SH-SY5Y (cell line): ENCODE data around the gene MIXL1.
A peak's percentile ranks its signal among the peaks of the same experiment; 100 is the strongest.

Experiments
- GATA2 ChIP-seq: IDR thresholded peaks from 2 replicates; pipeline ENCODE4 v1.6.1; 2011; ENCODE audit warnings: mild to moderate bottlenecking, low read depth, low read length
- GATA3 ChIP-seq: IDR thresholded peaks from 2 replicates; pipeline ENCODE4 v1.6.1; 2011; ENCODE audit warnings: low read depth, mild to moderate bottlenecking, low read length, moderate library complexity

MIXL1 gene

DNA sequence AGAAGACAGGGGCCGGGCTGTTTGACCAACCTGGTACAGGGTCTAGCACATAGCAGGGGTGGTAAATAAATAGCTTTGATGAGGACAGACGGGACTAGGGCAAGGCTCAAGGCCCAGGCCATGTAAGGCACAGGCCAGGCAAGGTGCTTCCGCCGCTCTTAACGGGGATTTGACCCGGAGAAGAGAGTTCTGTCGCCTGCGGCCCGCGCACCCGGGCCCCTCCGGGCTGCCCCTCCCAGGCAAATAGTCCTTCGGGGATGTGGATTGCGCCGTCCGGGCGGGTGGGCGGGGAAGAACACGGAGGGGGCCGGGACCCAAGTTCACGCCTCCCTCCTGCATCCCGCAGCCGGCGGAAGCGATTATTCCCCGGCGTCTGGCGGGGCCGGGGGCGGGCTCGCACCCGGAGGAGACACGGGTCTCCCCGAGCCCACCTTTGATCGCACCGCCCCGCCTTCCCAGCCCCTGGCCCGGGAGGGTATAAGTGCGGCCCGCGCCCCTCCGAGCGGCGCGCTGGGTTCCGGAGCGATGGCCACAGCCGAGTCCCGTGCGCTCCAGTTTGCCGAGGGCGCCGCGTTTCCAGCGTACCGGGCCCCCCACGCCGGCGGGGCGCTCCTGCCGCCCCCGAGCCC is at the start of gene MIXL1:
Gene MIXL1 (plus strand): TSS at position 508 of the 629 bp plus-strand sequence. CDS start 18 bp downstream, at position 526.
- TF ChIP-seq GATA3: no peak
- no peak for TF ChIP-seq GATA2

DNA sequence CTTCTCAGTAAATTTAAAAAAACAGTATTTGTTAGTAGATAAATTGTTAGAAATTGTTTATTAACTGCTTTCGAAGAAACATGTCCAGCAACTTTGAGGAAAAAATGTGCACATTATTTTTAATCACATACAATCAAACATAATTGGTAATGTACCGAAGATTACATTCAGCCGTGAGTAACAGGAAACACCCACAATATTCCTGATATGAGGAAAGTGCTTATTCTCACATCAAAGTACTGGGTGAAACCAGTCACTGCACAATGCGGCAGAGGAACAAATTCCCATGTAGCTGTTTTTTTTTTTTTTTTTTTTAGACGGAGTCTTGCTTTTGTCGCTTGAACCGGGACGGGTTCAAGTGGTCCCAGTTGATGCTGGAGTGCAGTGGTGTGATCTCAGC is 46.6 kb upstream of the MIXL1 start:
- TF ChIP-seq GATA3 (no peak), GATA2 (no peak)

DNA sequence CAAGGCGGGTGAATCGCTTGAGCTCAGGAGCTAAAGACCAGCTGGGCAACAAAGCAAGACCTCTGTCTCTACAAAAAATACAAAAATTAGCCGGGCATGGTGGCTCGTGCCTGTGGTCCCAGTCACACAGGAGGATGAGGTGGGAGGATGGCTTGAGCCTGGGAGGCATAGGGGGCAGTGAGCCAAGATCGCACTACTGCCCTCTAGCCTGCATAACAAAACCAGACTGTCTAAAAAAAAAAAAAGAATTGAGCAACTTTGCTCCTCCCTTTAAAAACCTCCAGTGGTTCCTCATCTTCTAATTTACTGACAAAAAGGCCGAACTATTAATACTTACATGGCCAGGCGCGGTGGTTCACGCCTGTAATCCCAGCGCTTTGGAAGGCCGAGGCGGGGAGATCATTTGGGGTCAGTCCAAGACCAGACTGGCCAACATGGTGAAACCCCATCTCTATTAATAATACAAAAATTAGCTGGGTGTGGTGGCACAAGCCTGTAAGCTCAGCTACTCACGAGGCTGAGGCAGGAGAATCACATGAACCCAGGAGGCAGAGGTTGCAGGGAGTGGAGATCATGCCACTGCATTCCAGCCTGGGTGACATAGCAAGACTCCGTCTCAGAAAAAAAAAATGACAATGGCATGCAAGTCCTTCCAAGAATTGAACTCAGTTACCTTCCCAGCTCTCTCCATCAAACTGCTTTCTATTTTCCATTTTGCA is 41.3 kb upstream of the MIXL1 start:
- TF ChIP-seq GATA2: no peak
- no peak for TF ChIP-seq GATA3

DNA sequence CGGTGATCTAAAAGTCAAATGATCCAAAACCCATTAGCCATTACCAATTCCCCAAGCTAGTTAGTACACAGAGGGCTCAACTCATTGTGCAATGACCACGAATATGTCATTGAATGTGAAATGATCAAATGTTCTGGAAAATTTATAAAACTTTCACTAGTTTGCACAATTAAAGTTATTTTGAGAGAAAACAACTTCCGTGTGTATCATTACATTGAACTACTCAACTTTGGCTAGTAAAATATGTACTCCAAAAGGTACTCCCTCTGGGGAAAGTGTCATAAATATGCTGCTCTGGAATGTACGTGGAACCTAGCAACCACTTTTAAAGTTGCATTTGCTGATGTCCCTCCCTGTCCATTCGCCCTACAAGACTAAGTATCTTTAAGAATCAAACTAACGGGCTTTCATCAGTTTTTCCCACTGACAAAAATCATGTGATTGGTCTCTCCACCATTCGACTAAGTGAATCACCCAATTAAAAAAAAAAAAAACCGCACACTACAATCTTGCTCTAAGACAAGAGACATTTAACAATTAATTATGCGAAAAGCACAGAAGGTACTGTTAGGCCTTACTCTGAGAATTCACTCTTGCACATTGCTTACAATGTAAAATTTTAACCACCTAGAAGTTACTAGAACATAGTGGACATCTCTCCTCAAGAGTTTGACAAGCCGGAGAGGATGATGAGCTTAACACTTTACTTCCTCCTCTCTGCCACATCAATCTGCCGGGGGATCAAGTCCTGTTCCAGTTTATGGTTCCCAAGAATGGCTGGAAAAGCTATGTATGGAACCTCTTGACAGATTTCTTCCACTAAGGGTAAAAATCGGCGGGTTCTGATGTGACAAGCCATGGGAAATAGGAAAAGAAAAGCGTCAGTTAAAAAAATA is 38.1 kb upstream of the MIXL1 start:
- no peak for TF ChIP-seq GATA2
- no peak for TF ChIP-seq GATA3

DNA sequence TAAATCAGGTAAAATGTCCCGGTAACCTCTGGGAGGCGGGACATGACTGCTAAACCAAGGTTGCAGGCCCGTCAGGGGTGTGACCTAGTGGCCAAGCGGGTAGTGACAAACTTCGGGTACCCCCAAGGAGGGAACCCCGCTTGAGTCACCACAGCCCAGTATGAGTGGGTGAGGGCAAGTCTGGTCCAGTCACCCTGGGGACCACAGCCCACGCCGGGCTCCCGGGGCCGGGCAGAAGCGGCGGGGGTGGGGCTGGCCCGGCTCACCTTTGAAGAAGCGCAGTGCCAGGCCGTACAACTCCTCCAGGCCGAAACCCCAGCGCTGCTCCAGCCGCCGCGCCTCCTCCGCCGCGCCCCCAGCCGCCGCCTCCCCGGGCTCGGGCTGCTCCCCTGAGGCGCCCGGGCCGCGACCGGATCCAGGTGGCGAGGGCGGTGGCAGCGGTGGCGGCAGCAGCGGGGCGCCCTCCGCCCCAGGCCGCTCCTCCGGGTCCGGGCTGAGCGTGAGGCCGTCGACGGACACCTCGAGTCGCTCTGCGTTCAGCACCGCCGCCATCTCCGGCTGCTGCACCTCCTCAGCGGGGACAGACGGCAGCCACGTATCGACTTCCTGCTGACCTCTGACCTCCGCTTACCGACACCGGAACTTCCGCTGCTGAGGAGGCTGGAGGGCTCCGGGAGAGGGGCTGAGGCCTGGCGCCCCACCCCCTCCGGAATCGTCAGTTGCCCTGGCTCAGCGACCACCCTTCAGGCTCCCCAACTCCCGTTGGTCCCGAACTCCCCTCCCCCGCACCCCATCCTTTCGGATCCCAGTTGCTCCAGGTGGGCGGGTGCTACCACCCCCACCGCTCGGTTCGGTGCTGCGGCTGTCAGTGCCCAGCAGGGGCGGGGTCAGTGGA is 37.1 kb upstream of the MIXL1 start, which contains the start of gene ACBD3:
Gene ACBD3 (minus strand): TSS at position 618 of the 895 bp plus-strand sequence. CDS start 66 bp downstream, at position 552.
- TF ChIP-seq GATA3: no peak
- no peak; the same call in 1 of the 2 replicates for TF ChIP-seq GATA2

DNA sequence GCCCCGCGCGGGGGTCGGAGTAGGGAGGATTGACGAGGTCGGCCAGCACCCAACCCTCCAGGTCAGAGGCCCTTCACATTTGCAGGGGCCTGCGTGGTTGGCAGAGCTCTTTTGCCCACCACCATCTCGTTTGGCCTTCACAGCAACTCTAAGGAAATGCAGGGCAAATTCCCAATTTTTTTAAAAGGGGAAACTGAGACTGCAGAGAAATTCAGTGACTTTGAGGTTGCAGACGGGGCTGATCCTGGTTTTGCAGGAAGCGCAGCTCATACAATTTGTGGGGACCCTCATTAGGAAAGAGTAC is 36.5 kb upstream of the MIXL1 start:
- no peak for TF ChIP-seq GATA2
- TF ChIP-seq GATA3: no peak

DNA sequence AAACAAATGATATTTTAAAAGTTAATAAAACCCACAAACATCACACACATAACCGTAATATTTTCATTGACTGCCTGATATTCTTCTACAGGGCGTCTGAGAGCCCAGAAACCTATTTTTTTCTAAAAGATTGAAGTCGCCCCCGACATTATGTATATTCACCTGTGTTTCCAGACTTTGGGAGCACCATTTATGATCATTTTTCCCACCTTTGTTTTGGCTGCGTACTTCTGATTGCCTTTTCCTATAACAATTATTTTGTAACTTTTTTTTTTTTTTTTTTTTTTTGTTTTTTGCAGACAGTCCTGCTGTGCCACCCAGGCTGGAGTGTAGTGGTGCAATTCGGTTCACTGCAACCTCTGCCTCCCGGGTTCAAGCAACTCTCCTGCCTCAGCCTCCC is 36.1 kb upstream of the MIXL1 start:
- TF ChIP-seq GATA2 (no peak), GATA3 (no peak)

DNA sequence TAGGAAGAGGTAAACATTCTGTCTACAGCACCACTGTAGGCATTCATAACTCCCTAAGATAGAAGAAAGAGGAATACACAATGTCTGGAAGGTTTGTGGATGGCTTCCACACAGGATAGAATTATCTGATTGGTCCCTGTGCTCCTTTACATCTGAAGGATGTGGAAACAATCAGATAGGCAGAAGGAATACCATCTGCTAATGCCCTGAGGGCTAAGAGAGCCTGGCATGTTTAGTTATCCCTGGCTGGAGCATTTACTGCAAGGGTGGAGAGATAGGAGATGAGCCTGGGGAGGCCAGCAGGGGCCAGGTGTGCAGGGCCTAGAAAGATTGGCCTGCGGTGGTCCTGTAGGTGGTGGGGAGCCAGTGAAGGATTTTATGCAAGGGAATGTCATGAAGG is 28.3 kb upstream of the MIXL1 start:
- TF ChIP-seq GATA3: no peak
- peak; percentile 48 for TF ChIP-seq GATA2

DNA sequence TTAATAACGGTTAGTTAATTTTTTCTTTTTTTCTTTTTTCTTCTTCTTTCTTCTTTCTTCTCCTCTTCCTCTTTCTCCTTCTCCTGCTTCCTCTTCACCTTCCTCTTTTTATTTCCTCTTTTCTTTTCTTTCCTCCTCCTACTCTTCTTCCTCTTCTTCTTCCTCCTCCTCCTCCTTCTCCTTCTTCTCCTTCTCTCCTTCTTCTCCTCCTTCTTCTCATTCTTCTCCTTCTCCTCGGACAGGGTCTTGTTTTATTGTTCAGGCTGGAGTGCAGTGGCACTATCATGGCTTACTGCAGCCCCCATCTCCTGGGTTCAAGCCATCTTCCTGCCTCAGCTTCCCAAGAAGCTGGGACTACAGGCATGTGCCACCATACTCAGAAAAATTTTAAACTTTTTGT is 23.5 kb upstream of the MIXL1 start:
- TF ChIP-seq GATA3 (no peak), GATA2 (no peak)

DNA sequence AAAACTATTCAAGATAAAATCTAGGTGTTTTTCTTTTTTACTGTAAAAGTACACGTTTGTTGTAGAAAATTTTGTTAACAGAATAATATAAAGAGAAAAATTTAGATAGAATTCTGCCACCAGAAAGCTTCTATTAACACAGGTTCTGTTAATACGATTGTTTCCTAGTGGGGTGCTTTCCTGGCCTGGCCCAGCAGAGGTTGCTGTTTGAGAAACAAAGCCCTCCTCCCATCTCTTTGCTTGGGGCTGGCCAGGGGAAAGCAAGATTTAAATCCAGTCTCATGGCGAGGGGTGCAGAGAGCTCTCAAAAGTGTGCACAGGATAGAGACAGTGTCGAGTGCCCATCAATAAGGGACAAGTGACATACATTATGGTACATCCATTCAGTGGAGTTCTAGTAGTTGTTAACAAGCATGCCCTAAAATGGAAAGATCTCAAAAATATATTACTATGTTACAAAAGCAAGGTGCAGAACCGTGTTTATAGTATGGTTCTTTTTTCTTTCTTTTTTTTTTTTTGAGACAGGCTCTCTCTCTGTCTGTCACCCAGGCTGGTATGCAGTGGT is 22.4 kb upstream of the MIXL1 start:
- TF ChIP-seq GATA2: no peak
- TF ChIP-seq GATA3: no peak

DNA sequence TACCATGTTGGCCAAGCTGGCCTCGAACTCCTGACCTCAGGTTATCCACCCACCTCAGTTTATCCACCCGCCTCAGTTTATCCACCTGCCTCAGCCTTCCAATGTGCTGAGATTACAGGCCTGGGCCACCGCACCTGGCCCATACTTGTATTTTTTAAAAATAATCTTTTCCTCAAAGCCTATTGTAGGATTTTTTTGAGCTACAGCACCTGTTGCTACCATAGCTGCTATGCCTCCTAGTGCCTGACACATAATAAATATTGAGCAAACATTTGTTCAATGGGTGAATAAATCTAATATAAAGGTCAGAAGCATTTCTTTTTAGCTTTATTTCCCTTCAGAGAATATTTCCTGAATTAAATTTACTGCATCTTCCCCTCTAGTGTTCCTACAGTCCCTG is 21.2 kb upstream of the MIXL1 start:
- TF ChIP-seq GATA2 (no peak), GATA3 (no peak)

DNA sequence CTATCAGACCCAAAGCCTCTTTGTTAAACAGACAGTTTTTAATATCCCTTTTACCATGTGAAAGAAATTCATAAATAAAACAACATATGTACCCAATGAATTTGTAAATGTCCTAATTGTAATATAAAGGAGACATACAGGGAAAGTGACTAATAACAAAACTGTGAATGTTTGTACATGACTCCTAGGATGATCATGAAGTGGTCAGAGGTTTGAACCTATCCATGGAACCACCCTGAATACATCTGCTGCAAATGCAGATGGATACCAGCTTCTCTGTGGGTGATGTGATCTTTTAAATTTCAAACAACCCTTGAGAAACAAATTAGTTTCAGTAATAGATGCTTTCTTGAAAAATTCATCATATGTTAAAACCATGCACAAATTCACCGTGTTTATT is 20.2 kb upstream of the MIXL1 start:
- TF ChIP-seq GATA2 (no peak), GATA3 (no peak)

DNA sequence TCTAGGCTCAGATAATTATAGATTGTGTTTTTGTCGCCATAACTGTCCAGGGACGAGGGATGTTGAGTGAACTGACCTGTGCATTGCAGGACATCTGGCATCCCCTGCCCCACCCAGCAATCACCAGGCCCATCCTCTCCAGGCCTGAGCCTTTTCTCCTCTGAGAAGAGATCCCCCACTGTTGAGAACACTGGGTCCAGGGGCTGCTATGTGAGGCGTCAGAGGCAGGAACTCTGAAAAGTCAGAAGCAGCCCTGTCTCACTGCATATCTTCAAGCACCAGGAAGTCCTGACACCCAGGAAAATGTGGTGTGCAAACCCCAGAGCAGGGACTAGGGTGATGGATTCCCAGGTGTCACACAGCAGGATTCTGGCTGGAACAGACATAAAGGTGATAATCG is 19.8 kb upstream of the MIXL1 start:
- TF ChIP-seq GATA3: no peak
